Lower leg skin (tissue), 4 donors: ENCODE results near the gene GATC. TPM values are rescaled to one million over a fixed set of nuclear protein-coding genes. Genes with fewer than 3 reads are reported as not detected.

Experiments
- DNase-seq, 2 donors: peaks; one replicate each; pipeline ENCODE4 v3.0.0-alpha.2; 2019; ENCODE audit warnings: low spot score in 2 of 2
- H3K4me3 ChIP-seq: fragments of 200-600 bp; sonication (generic); 2 replicates; pipeline ENCODE4 v1.5.1; 2017; ENCODE audit warnings: mild to moderate bottlenecking, low read depth; ENCODE audit not compliant: poor library complexity, severe bottlenecking
- CTCF ChIP-seq, 3 donors: fragments of 450-650 bp; IDR thresholded peaks; one replicate each; pipeline ENCODE4 v1.5.1; 2016; ENCODE audit warnings: antibody characterized with exemption in 3 of 3, mild to moderate bottlenecking in 3 of 3, moderate library complexity in 2 of 3
- POLR2A ChIP-seq, 2 donors: fragments of 450-650 bp; IDR thresholded peaks; one replicate each; pipeline ENCODE4 v1.6.1; 2016 to 2017; ENCODE audit warnings: antibody characterized with exemption in 2 of 2, mild to moderate bottlenecking in 1 of 2, moderate library complexity in 1 of 2
- WGBS, 2 donors: methylation state at CpG; one replicate each; pipeline ENCODE4 v1.1.5; 2018; 5-methylcytosine and 5-hydroxymethylcytosine counted together
- intact Hi-C: fragments of 100-400 bp; cut with DNase I; formaldehyde crosslinking; loops from one replicate; pipeline ENCODE4 v1.15.0; 2023; ENCODE audit warnings: low total_unique reads
- total RNA-seq, 4 donors: library from RNA; depleted of rRNA; stranded (reverse); fragments of >200 nt; gene quantifications; one replicate each; pipeline ENCODE4 v1.1.0, GENCODE V29; 2016

GATC gene
- total RNA-seq, 4 donors from 2014 or later: 19.3 to 24.1 (median 20.1) TPM

- TF ChIP-seq CTCF (IDR thresholded peaks at IDR 0.05): no peak
- 40 to 45% methylated on average over 5 of the region's 5 CpGs for WGBS, 2 donors
- H3K4me3 ChIP-seq: no peak overlapping the region
- intact Hi-C loops: no loop called here
- DNase-seq: no peak
These were observed 19.5 kb downstream of the GATC start for GRCh38 chr12:120465756-120466155.

- 60 to 61% methylated on average over 8 of the region's 8 CpGs for WGBS, 2 donors
- intact Hi-C loops: no loop called here
- H3K4me3 ChIP-seq: no peak overlapping the region
- no peak for DNase-seq
- no peak for TF ChIP-seq CTCF (IDR thresholded peaks at IDR 0.05)
These were observed 20.5 kb downstream of the GATC start for GRCh38 chr12:120466560-120467315.

- H3K4me3 ChIP-seq: no peak overlapping the region
- intact Hi-C loops: no loop called here
- TF ChIP-seq POLR2A (IDR thresholded peaks at IDR 0.05): no peak
- TF ChIP-seq CTCF (IDR thresholded peaks at IDR 0.05): no peak
- 90% methylated on average over 6 of the region's 6 CpGs for WGBS, 2 donors
- no peak for DNase-seq
These were observed 21.2 kb downstream of the GATC start for GRCh38 chr12:120467439-120467838.

GRCh38 chr12:120468325-120468820 is 22.1 kb downstream of the GATC start:
- intact Hi-C loops: no loop called here
- DNase-seq: peak in 1 of 2 donors; percentile 84

GRCh38 chr12:120468821-120469449 is 22.7 kb downstream of the GATC start:
- 0 to 2% methylated on average over 32 to 49 of the region's 57 CpGs for WGBS, 2 donors
- intact Hi-C loops: no loop called here
- peak in 1 of 2 donors; percentile 88 for DNase-seq
- TF ChIP-seq CTCF (IDR thresholded peaks at IDR 0.05) (no peak), POLR2A (IDR thresholded peaks at IDR 0.05) (no peak)
- peak overlapping the region; percentile 86 for H3K4me3 ChIP-seq

More at GRCh38 chr12:120468325-120468820, 22.1 kb downstream of the GATC start:
- WGBS, 2 donors: 2 to 9% methylated on average over 9 to 23 of the region's 23 CpGs
- no peak for TF ChIP-seq POLR2A (IDR thresholded peaks at IDR 0.05)
- TF ChIP-seq CTCF (IDR thresholded peaks at IDR 0.05): no peak
- peak overlapping the region; percentile 86 for H3K4me3 ChIP-seq
